Ovary (tissue), 9 donors: Measurements from ENCODE around the gene ZNF440. TPM values are rescaled to one million over a fixed set of nuclear protein-coding genes. Genes with fewer than 3 reads are reported as not detected.

Source experiments
- DNase-seq, 5 donors: peaks; one replicate each; pipeline ENCODE4 v3.0.0-alpha.2; 2019 to 2020
- H3K27ac ChIP-seq, 2 donors: fragments of 200-600 bp; one replicate each; pipeline versions ENCODE4 v1.5.1 to v1.8.0; 2019 to 2022
- H3K27me3 ChIP-seq: fragments of 200-600 bp; one replicate; pipeline ENCODE4 v1.8.0; 2022
- H3K36me3 ChIP-seq: fragments of 200-600 bp; sonication (generic); one replicate; pipeline ENCODE4 v1.5.1; 2019
- H3K4me1 ChIP-seq: one replicate; pipeline ENCODE4 v1.8.1; 2013; ENCODE audit warnings: mild to moderate bottlenecking, moderate library complexity; ENCODE audit not compliant: insufficient read depth
- H3K4me3 ChIP-seq: fragments of 200-600 bp; sonication (generic); one replicate; pipeline ENCODE4 v1.5.1; 2017
- H3K9me3 ChIP-seq, 2 donors: fragments of 200-600 bp in 1 of 2; sonication (generic) in 1 of 2; one replicate each; pipeline versions ENCODE4 v1.5.1 to v1.8.1; 2013 to 2019; ENCODE audit warnings: mild to moderate bottlenecking in 1 of 2, moderate library complexity in 1 of 2
- EP300 ChIP-seq: sonication (generic); formaldehyde crosslinking; IDR thresholded peaks from one replicate; pipeline ENCODE4 v1.6.1; 2017; ENCODE audit warnings: antibody characterized with exemption
- POLR2A ChIP-seq: fragments of 450-650 bp; IDR thresholded peaks from one replicate; pipeline ENCODE4 v1.6.1; 2017; ENCODE audit warnings: antibody characterized with exemption, mild to moderate bottlenecking, moderate library complexity
- WGBS, 3 donors: extraction: QIAGEN DNeasy Blood & Tissue Kit in 1 of 3; methylation state at CpG; one replicate each; pipeline versions ENCODE4 v1.1.5 to v1.1.7; 2013 to 2017; 5-methylcytosine and 5-hydroxymethylcytosine counted together
- intact Hi-C, 4 donors: fragments of 100-400 bp; cut with DNase I; formaldehyde crosslinking; loops; one replicate each; pipeline versions ENCODE4 v1.11.0 to v1.15.1; 2022 to 2023
- polyA plus RNA-seq, 2 donors: library from polyadenylated mRNA; stranded (reverse); fragments of 200-250 nt in 1 of 2; fragments of 350-450 nt in 1 of 2; fragmentation: Illumina TruSeq in 1 of 2; extraction: RNeasy Lipid Tissue Mini Kit (QIAGEN cat#74804) in 1 of 2; gene quantifications; one replicate each; pipeline ENCODE4 v1.2.3, GENCODE V29; 2013 to 2014
- total RNA-seq, 7 donors: library from RNA; depleted of rRNA in 2 of 7; stranded (reverse); fragments of >200 nt in 2 of 7; fragmentation: NEBNext Ultra II Directional in 3 of 7; extraction: Animal tissue kit (Norgen Biotek cat#: 25700) in 3 of 7; gene quantifications; one replicate each; pipeline versions ENCODE4 v1.1.0 to v1.2.4, GENCODE V29; 2016 to 2023
- TF ChIP-seq, protein P1 (sequence below), 3 donors: fragments of 450-650 bp in 2 of 3; fragments of 200-600 bp in 1 of 3; IDR thresholded peaks; one replicate each; pipeline versions ENCODE4 v1.5.1 to v1.8.0; 2016 to 2022; ENCODE audit warnings: antibody characterized with exemption in 3 of 3, mild to moderate bottlenecking in 1 of 3
- donor health status: DM: no; HTN: no; CAD: no; lungs with moderate emphysema.
- donor health status: DM: no; HTN: no; CAD: no.
- donor health status: Bipolar disorder and iron deficiency.
- donor health status: DM: yes; HTN: yes; CAD: no.
- donor health status: DM: no; HTN: no; CAD: no.
- donor health status: DM: yes; HTN: yes; CAD: no.

ZNF440 gene
- total and polyA plus RNA-seq, 9 donors = 3.0 to 21.6 (median 11.7) TPM

DNA sequence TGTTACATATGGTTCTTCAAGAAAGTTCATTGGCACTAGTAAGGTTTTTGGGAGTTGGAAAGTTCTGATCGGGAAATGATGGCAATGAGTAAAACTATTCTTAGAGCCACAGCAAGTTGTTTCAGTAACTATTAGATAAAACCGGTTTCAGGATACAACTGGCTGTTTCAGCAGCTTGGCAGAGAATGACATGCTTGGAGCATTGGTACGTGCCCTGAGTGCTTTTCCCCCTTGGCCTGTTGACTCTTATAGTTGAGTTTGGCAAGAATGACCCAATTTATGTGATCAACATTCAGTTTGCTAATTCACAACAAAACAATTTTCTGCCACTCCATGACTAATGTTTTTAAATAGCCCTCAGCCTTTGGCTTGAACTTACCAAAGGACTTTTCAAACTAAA lies 26.5 kb upstream of the ZNF440 start:
- Histone ChIP-seq H3K4me1 (no peaks in the 10 kb centered on the region), H3K27me3 (no peaks in the 10 kb centered on the region), H3K4me3 (no peak overlapping the region), H3K36me3 (no peaks in the 10 kb centered on the region), H3K27ac (no peak overlapping the region), H3K9me3 (peaks cover 0 to 5% of the 10 kb centered on the region in 2 donors)
- TF ChIP-seq EP300 = no peak
- TF ChIP-seq, protein P1, sequence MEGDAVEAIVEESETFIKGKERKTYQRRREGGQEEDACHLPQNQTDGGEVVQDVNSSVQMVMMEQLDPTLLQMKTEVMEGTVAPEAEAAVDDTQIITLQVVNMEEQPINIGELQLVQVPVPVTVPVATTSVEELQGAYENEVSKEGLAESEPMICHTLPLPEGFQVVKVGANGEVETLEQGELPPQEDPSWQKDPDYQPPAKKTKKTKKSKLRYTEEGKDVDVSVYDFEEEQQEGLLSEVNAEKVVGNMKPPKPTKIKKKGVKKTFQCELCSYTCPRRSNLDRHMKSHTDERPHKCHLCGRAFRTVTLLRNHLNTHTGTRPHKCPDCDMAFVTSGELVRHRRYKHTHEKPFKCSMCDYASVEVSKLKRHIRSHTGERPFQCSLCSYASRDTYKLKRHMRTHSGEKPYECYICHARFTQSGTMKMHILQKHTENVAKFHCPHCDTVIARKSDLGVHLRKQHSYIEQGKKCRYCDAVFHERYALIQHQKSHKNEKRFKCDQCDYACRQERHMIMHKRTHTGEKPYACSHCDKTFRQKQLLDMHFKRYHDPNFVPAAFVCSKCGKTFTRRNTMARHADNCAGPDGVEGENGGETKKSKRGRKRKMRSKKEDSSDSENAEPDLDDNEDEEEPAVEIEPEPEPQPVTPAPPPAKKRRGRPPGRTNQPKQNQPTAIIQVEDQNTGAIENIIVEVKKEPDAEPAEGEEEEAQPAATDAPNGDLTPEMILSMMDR (IDR thresholded peaks at IDR 0.05) = no peak
- TF ChIP-seq POLR2A = no peak
- no peak for DNase-seq
- WGBS, 3 donors = 74 to 79% (median 76%) methylated on average over 3 of the region's 3 CpGs
- intact Hi-C loops = no loop called here

DNA sequence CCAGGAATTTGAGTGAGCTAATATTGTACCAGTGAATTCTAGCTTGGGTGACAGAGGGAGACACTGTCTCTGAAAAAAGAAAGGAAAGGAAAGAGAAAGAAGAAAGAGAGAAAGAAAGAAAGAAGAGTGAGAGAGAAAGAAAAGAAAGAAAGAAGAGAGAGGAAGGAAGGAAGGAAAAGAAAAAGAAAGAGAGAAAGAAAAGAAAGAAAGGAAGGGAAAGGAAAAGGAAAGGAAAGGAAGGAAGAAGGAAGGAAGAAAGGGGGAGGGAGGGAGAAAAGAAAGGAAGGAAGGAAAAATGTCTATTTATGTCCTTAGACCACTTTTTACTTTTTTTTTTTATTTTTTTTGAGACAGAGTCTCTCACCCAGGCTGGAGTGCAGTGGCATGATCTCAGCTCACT lies 21.1 kb upstream of the ZNF440 start:
- DNase-seq = no peak
- no peak overlapping the region for H3K27ac ChIP-seq
- no peaks in the 10 kb centered on the region for H3K9me3 ChIP-seq
- intact Hi-C loops = loop anchor here in 2 of 4 donors (10.0 kb wide), 3 partner anchors 192 to 352 kb away; partner anchors contain the start of gene ZNF20 (in 1 of the 2)
- H3K36me3 ChIP-seq = no peaks in the 10 kb centered on the region
- TF ChIP-seq, protein P1 (IDR thresholded peaks at IDR 0.05) = no peak
- TF ChIP-seq EP300 (no peak), POLR2A (no peak)
- no peak overlapping the region for H3K4me3 ChIP-seq
- peaks cover 4% of the 10 kb centered on the region for H3K4me1 ChIP-seq
- no peaks in the 10 kb centered on the region for H3K27me3 ChIP-seq

DNA sequence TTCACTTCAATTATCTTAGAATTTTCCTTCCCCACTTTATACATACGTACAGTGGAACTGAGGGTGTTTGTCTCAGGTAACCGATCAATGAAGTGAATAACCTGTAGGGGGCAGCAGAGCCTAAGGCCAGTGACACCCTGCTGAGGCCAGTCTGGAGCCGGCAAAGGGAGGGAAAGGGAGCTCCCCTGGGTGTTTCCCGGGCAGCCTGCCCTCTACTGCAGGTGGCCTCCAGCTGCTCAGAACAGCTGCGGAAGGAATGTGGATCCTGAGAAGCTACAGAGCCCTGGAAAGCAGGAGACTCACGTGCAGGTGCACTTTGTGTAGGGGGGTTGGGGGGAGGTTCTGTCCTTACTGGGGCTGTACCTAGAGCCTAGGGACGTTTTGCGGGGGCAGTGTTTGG lies 16.6 kb upstream of the ZNF440 start:
- Histone ChIP-seq H3K27ac (no peak overlapping the region), H3K9me3 (no peaks in the 10 kb centered on the region), H3K4me3 (no peak overlapping the region), H3K27me3 (no peaks in the 10 kb centered on the region), H3K4me1 (peaks cover 7% of the 10 kb centered on the region), H3K36me3 (no peaks in the 10 kb centered on the region)
- TF ChIP-seq EP300 = no peak
- TF ChIP-seq, protein P1 (IDR thresholded peaks at IDR 0.05) = peak; percentile 72 to 90 (median 88)
- WGBS, 3 donors = 0 to 4% (median 2%) methylated on average over 8 of the region's 8 CpGs
- peak; percentile 86 to 91 (median 86) for DNase-seq
- intact Hi-C loops = loop anchor here in 2 of 4 donors (10.0 kb wide), 3 partner anchors 187 to 347 kb away; partner anchors contain the start of gene ZNF20 (in 1 of the 2)

DNA sequence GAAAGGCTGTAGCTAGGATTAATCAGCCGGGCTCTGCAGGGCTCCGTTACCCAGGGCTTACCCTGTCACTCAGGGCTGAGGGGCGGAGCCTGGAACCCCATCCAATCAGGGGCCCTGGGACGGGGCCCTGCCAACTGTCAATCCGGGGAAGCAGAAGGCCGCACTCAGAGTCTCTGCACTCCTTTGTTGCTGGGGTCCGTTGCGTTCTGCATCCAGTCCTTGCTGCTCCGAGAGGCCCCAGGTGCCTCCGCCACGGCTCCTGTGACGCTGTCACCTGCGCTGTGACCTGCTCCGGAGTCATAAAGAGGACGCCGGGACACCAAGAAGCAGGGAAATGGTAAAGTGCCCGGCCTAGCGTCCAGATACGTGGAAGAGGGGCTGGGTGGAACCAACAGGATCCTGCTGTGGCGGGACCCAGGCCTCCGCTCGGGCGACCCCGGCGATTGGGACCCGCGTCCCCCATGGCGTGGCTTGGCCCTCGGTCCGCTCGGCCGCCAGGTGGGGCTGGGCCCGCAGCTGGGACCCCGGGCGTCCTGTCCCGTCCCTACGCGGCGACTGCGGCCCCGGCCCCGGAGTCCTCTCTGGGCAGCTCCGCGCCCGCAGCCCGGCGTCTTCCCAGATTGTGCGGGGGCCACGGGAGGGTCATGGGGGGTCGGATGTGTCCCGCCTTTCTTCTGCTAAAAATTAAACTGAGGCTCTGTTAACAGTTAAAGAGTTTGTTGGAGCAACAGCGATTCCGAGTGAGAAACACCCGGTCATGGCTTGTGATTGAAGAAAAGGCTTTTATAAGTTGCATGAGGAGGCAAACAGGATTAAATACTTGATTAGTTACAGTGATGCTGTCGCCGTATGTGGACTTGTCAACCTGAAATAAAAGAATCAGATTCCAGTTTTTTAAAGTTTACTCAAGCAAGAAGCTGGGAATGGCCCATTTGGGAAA lies 15.4 kb upstream of the ZNF440 start, which contains the start of gene ZNF491:
ZNF491 (plus strand) TSS at position 133 of the 940 bp plus-strand sequence. CDS start 7,431 bp downstream, outside the sequence.
- DNase-seq = peak; percentile 86 to 92 (median 92)
- H3K36me3 ChIP-seq = no peaks in the 10 kb centered on the region
- H3K4me1 ChIP-seq = peaks cover 7% of the 10 kb centered on the region
- no peaks in the 10 kb centered on the region for H3K27me3 ChIP-seq
- intact Hi-C loops = loop anchor here in 2 of 4 donors (10.0 kb wide), 3 partner anchors 186 to 346 kb away; partner anchors contain the start of gene ZNF20 (in 1 of the 2)
- H3K27ac ChIP-seq = peak within 1 kb of the TSS; percentile 54 to 56
- peak within 1 kb of the TSS; percentile 58 for H3K4me3 ChIP-seq
- WGBS, 3 donors = 0 to 1% (median 0%) methylated on average over 56 of the region's 56 CpGs
- H3K9me3 ChIP-seq = no peaks in the 10 kb centered on the region
- TF ChIP-seq EP300 = no peak
- TF ChIP-seq, protein P1 (IDR thresholded peaks at IDR 0.05) = peak in 1 of 3 donors; percentile 12
